Calu3 (cell line): ENCODE data around the gene TRABD2B. TPM values are rescaled to one million over a fixed set of nuclear protein-coding genes. Genes with fewer than 3 reads are reported as not detected.

Source experiments
- BruUV-seq: library from RNA; stranded (reverse); fragments of 400-500 nt; replicated peaks from 2 replicates; lab custom pipeline; 2021; lab: Mats Ljungman, UMichigan
- CTCF ChIA-PET: fragments of 300-600 bp; sonication (Branson Sonifier 250); formaldehyde crosslinking; loops from one replicate; lab custom pipeline; 2022; ENCODE audit warnings: antibody characterized with exemption; lab: Charles Lee
- DNase-seq: peaks from one replicate; pipeline ENCODE4 v3.0.0; 2022
- H3K27ac Mint-ChIP-seq: one replicate; pipeline ENCODE4 v1.8.0; 2022; ENCODE audit warnings: mixed read lengths; ENCODE audit not compliant: unreplicated experiment
- H3K27me3 Mint-ChIP-seq: one replicate; pipeline ENCODE4 v1.8.0; 2022; ENCODE audit warnings: mixed read lengths; ENCODE audit not compliant: unreplicated experiment
- H3K36me3 Mint-ChIP-seq: one replicate; pipeline ENCODE4 v1.8.0; 2022; ENCODE audit warnings: mild to moderate bottlenecking, moderate library complexity, mixed read lengths; ENCODE audit not compliant: insufficient read depth, unreplicated experiment
- H3K4me1 Mint-ChIP-seq: one replicate; pipeline ENCODE4 v1.8.0; 2022; ENCODE audit warnings: mild to moderate bottlenecking, low read depth, mixed read lengths; ENCODE audit not compliant: unreplicated experiment
- H3K4me3 Mint-ChIP-seq: one replicate; pipeline ENCODE4 v1.8.0; 2022; ENCODE audit warnings: mild to moderate bottlenecking, low read depth, moderate library complexity, mixed read lengths; ENCODE audit not compliant: unreplicated experiment
- H3K9me3 Mint-ChIP-seq: one replicate; pipeline ENCODE4 v1.8.0; 2022; ENCODE audit warnings: low read depth, mixed read lengths; ENCODE audit not compliant: unreplicated experiment
- CTCF ChIP-seq: fragments of 200-600 bp; IDR thresholded peaks from one replicate; pipeline ENCODE4 v1.8.0; 2022; ENCODE audit warnings: antibody characterized with exemption; ENCODE audit not compliant: unreplicated experiment
- intact Hi-C: fragments of 100-400 bp; cut with micrococcal nuclease; formaldehyde crosslinking; loops from one replicate; pipeline ENCODE4 v1.10.0; 2022; ENCODE audit not compliant: unreplicated experiment
- total RNA-seq: library from RNA; stranded (reverse); gene quantifications from 2 replicates; pipeline ENCODE4 v1.2.3, GENCODE V29; 2022

Gene TRABD2B
- total RNA-seq, 1 experiment from 2014 or later, result 0.42 TPM

- peaks cover 22% of the 10 kb centered on the region for H3K4me1 Mint-ChIP-seq
- intact Hi-C loops, result no loop called here
- no peak for TF ChIP-seq CTCF
- no peak for DNase-seq
- no peaks in the 10 kb centered on the region for H3K9me3 Mint-ChIP-seq
- no peaks in the 10 kb centered on the region for H3K36me3 Mint-ChIP-seq
- no peak overlapping the region for H3K27ac Mint-ChIP-seq
- BruUV-seq, result no TSS peak
- H3K4me3 Mint-ChIP-seq, result no peak overlapping the region
- CTCF ChIA-PET, result no interaction called here
- H3K27me3 Mint-ChIP-seq, result no peaks in the 10 kb centered on the region
These were observed 77.9 kb downstream of the TRABD2B start for GRCh38 chr1:47919113-47919833.

GRCh38 chr1:47918257-47918867 is 78.8 kb downstream of the TRABD2B start:
- intact Hi-C loops, result no loop called here
- H3K9me3 Mint-ChIP-seq, result no peaks in the 10 kb centered on the region
- DNase-seq, result no peak
- no peak for TF ChIP-seq CTCF
- H3K4me1 Mint-ChIP-seq, result peaks cover 31% of the 10 kb centered on the region
- no peaks in the 10 kb centered on the region for H3K36me3 Mint-ChIP-seq
- CTCF ChIA-PET, result no interaction called here
- BruUV-seq, result no TSS peak
- no peaks in the 10 kb centered on the region for H3K27me3 Mint-ChIP-seq
- no peak overlapping the region for H3K27ac Mint-ChIP-seq
- no peak overlapping the region for H3K4me3 Mint-ChIP-seq

GRCh38 chr1:47917687-47918086 is 79.5 kb downstream of the TRABD2B start:
- no TSS peak for BruUV-seq
- intact Hi-C loops, result no loop called here
- no peak overlapping the region for H3K27ac Mint-ChIP-seq

More at GRCh38 chr1:47917687-47918086, 79.5 kb downstream of the TRABD2B start:
- H3K4me1 Mint-ChIP-seq, result peaks cover 38% of the 10 kb centered on the region
- no peaks in the 10 kb centered on the region for H3K27me3 Mint-ChIP-seq
- no peak for DNase-seq
- CTCF ChIA-PET, result interaction anchor here (0.7 kb wide), 1 partner anchor 450 kb away, joined by 3 read pairs; no protein-coding TSS in a partner anchor
- H3K36me3 Mint-ChIP-seq, result no peaks in the 10 kb centered on the region
- H3K4me3 Mint-ChIP-seq, result no peak overlapping the region
- no peaks in the 10 kb centered on the region for H3K9me3 Mint-ChIP-seq
- TF ChIP-seq CTCF, result no peak
